Fibroblast of mammary gland (primary cell): Measurements from ENCODE around the gene KLK5.

Experiments
- DNase-seq: peaks from one replicate; pipeline ENCODE4 v3.0.0-alpha.2; 2010; ENCODE audit warnings: low read depth
- H3K4me3 ChIP-seq: 2 replicates; pipeline ENCODE4 v1.5.1; 2011; ENCODE audit warnings: low read depth, mild to moderate bottlenecking, low read length, moderate library complexity; ENCODE audit not compliant: control insufficient read depth
- CTCF ChIP-seq: conservative IDR thresholded peaks from 2 replicates; pipeline ENCODE4 v1.5.1; 2011; ENCODE audit warnings: low read depth, low read length, inconsistent platforms; ENCODE audit not compliant: control insufficient read depth, insufficient read depth

KLK5 gene

GRCh38 chr19:50980208-50980607 lies 27.4 kb upstream of the KLK5 start:
- no peak for TF ChIP-seq CTCF
- no peak overlapping the region for H3K4me3 ChIP-seq
- DNase-seq: no peak

DNA sequence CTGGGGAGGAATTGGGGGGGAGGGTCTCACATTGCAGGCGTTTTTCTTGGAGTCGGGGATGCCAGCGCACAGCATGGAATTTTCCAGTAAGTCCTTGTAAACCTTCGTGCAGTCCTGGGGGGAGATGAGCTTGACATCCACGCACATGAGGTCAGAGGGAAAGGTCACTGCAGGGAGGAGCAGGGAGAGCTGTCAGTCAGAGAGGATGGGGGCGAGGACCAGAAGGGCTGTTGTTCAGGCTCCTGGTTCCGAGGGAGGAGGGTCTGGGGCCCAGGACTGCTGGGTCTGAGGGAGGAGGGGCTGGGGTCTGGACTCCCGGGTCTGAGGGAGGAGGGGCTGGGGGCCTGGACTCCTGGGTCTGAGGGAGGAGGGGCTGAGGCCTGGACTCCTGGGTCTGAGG lies 26.9 kb upstream of the KLK5 start:
- no peak overlapping the region for H3K4me3 ChIP-seq
- DNase-seq: no peak
- no peak for TF ChIP-seq CTCF

GRCh38 chr19:50978772-50979390 lies 26.0 kb upstream of the KLK5 start:
- no peak for TF ChIP-seq CTCF
- no peak for DNase-seq

GRCh38 chr19:50977626-50978025 lies 24.8 kb upstream of the KLK5 start:
- H3K4me3 ChIP-seq: no peak overlapping the region
- TF ChIP-seq CTCF: no peak
- no peak for DNase-seq

More at GRCh38 chr19:50978772-50979390, 26.0 kb upstream of the KLK5 start:
- H3K4me3 ChIP-seq: no peak overlapping the region

DNA sequence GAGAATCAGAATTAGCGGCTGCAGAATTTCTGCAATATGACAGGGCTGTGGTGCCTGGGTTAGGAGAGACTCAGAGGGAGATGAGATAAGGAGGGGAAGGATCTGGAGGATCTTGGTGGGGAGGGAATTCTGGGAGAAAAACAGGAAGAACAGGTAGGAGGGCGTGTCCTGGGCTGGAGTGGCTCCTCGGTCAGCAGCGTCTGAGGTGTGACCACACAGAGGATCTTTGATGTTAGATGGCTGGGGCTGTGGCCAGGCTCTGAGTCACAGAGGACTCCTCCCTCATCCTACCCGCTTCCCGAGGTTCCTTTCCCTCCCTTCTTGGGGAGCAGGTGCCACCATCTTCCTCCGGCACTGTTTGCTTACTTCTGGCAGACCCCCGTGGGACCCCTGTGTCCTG lies 22.9 kb upstream of the KLK5 start:
- no peak overlapping the region for H3K4me3 ChIP-seq
- TF ChIP-seq CTCF: no peak
- DNase-seq: no peak

DNA sequence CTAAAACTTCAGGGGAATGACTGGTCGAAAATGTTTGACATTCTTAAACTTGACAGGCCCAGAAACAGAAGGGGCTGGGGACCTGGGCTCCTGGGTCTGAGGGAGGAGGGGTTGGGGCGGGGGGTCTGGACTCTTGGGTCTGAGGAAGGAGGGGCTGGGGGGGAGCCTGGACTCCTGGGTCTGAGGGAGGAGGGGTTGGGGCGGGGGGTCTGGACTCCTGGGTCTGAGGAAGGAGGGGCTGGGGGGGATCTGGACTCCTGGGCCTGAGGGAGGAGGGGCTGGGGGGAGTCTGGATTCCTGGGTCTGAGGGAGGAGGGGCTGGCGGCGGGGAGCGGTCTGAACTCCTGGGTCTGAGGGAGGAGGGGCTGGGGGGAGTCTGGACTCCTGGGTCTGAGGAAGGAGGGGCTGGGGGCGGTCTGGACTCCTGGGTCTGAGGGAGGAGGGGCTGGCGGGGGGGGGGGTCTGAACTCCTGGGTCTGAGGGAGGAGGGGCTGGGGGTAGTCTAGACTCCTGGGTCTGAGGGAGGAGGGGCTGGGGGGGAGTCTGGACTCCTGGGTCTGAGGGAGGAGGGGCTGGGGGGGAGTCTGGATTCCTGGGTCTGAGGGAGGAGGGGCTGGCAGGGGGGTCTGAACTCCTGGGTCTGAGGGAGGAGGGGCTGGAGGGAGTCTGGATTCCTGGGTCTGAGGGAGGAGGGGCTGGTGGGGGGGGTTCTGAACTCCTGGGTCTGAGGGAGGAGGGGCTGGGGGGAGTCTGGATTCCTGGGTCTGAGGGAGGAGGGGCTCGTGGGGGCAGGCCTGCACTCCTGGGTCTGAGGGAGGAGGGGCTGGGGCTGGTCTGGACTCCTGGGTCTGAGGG lies 22.1 kb upstream of the KLK5 start:
- no peak overlapping the region for H3K4me3 ChIP-seq
- no peak for DNase-seq
- TF ChIP-seq CTCF: no peak
